Measurements from ENCODE around the gene EFCAB5.

Gene EFCAB5

GRCh38 chr17:30041551-30041950 is 100.1 kb downstream of the EFCAB5 start:
- no peak overlapping the region for H3K4me3 ChIP-seq (replicated peaks; ENCODE audit: low read depth, low read length)
- TF ChIP-seq CTCF (IDR thresholded peaks at IDR 0.05; ENCODE audit: low read length, missing control alignments): no peak
- no peak for DNase-seq (ENCODE audit: low read depth)

- no peak for TF ChIP-seq CTCF (IDR thresholded peaks at IDR 0.05; ENCODE audit: low read length, missing control alignments)
- no peak overlapping the region for H3K4me3 ChIP-seq (replicated peaks; ENCODE audit: low read depth, low read length)
- DNase-seq (ENCODE audit: low read depth): no peak
These were observed 120.9 kb downstream of the EFCAB5 start for GRCh38 chr17:30062372-30062771.

GRCh38 chr17:30064738-30065137 is 123.3 kb downstream of the EFCAB5 start:
- DNase-seq (ENCODE audit: low read depth): no peak
- no peak for TF ChIP-seq CTCF (IDR thresholded peaks at IDR 0.05; ENCODE audit: low read length, missing control alignments)

GRCh38 chr17:30068465-30068864 is 127.0 kb downstream of the EFCAB5 start:
- H3K4me3 ChIP-seq (replicated peaks; ENCODE audit: low read depth, low read length): no peak overlapping the region
- TF ChIP-seq CTCF (IDR thresholded peaks at IDR 0.05; ENCODE audit: low read length, missing control alignments): no peak

More at GRCh38 chr17:30064738-30065137, 123.3 kb downstream of the EFCAB5 start:
- H3K4me3 ChIP-seq (replicated peaks; ENCODE audit: low read depth, low read length): no peak overlapping the region

GRCh38 chr17:30074254-30074653 is 132.8 kb downstream of the EFCAB5 start:
- no peak for TF ChIP-seq CTCF (IDR thresholded peaks at IDR 0.05; ENCODE audit: low read length, missing control alignments)
- no peak for DNase-seq (ENCODE audit: low read depth)
- H3K4me3 ChIP-seq (replicated peaks; ENCODE audit: low read depth, low read length): no peak overlapping the region

More at GRCh38 chr17:30068465-30068864, 127.0 kb downstream of the EFCAB5 start:
- DNase-seq (ENCODE audit: low read depth): no peak

- TF ChIP-seq CTCF (IDR thresholded peaks at IDR 0.05; ENCODE audit: low read length, missing control alignments): no peak
- DNase-seq (ENCODE audit: low read depth): no peak
- H3K4me3 ChIP-seq (replicated peaks; ENCODE audit: low read depth, low read length): no peak overlapping the region
These were observed 133.3 kb downstream of the EFCAB5 start for GRCh38 chr17:30074730-30075129.

DNA sequence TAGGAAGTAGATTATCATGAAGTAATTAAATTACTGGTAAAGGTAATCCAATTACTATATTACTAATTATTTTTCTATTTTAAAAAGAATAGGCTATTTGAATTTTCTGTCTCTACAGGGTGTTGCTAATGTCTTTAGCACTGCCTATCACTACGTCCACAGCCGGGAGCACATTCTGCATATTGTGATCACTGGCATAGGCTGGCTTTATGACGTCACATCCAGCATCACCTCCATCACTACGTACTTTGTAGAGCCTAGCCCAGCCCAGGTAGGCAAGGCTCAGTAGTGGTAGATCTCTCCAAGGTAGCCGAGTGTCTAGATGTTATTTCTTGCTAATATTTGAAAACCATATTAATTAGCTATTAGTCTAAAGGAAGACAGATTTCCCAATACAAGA is 141.3 kb downstream of the EFCAB5 start:
- DNase-seq (ENCODE audit: low read depth): no peak
- no peak overlapping the region for H3K4me3 ChIP-seq (replicated peaks; ENCODE audit: low read depth, low read length)
- no peak for TF ChIP-seq CTCF (IDR thresholded peaks at IDR 0.05; ENCODE audit: low read length, missing control alignments)
